Thyroid gland (tissue), 4 donors: ENCODE data around the gene NKX2-4.

Source experiments
- CTCF ChIP-seq, 6 experiments: fragments of 200-600 bp in 3 of 6; fragments of 450-650 bp in 3 of 6; sonication (generic) in 3 of 6; IDR thresholded peaks; one replicate each; pipeline ENCODE4 v1.5.1; 2016 to 2019; ENCODE audit warnings: antibody characterized with exemption in 6 of 6, mild to moderate bottlenecking in 2 of 6, inconsistent platforms in 1 of 6, moderate library complexity in 1 of 6
- POLR2A ChIP-seq, 2 donors: fragments of 450-650 bp; IDR thresholded peaks; one replicate each; pipeline ENCODE4 v1.6.1; 2017; ENCODE audit warnings: antibody characterized with exemption in 2 of 2, mild to moderate bottlenecking in 2 of 2, moderate library complexity in 1 of 2

- TF ChIP-seq CTCF (IDR thresholded peaks at IDR 0.05) (no peak), POLR2A (IDR thresholded peaks at IDR 0.05) (no peak)
Observed at GRCh38 chr20:21389368-21389767, 8.0 kb downstream of the NKX2-4 start.
